COLO668 (cell line): ENCODE results near the gene NBL1.
A peak's percentile ranks its signal among the peaks of the same experiment; 100 is the strongest.

Experiments
- DNase-seq: peaks from one replicate; lab custom pipeline; 2025; ENCODE audit not compliant: unreplicated experiment; lab: John Stamatoyannopoulos, UW

The NBL1 gene, protein sequence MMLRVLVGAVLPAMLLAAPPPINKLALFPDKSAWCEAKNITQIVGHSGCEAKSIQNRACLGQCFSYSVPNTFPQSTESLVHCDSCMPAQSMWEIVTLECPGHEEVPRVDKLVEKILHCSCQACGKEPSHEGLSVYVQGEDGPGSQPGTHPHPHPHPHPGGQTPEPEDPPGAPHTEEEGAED

GRCh38 chr1:19643602-19644394, at the start of gene NBL1:
Gene NBL1, plus strand, starts transcription at chr1:19644311. Its CDS starts 10,720 bp downstream, at chr1:19655031.
- DNase-seq, result peak; percentile 86

- peak; percentile 71 for DNase-seq
Measured at GRCh38 chr1:19596065-19596713, 47.9 kb upstream of the NBL1 start.

GRCh38 chr1:19596714-19597495, 47.2 kb upstream of the NBL1 start:
- DNase-seq, result peak; percentile 99

DNA sequence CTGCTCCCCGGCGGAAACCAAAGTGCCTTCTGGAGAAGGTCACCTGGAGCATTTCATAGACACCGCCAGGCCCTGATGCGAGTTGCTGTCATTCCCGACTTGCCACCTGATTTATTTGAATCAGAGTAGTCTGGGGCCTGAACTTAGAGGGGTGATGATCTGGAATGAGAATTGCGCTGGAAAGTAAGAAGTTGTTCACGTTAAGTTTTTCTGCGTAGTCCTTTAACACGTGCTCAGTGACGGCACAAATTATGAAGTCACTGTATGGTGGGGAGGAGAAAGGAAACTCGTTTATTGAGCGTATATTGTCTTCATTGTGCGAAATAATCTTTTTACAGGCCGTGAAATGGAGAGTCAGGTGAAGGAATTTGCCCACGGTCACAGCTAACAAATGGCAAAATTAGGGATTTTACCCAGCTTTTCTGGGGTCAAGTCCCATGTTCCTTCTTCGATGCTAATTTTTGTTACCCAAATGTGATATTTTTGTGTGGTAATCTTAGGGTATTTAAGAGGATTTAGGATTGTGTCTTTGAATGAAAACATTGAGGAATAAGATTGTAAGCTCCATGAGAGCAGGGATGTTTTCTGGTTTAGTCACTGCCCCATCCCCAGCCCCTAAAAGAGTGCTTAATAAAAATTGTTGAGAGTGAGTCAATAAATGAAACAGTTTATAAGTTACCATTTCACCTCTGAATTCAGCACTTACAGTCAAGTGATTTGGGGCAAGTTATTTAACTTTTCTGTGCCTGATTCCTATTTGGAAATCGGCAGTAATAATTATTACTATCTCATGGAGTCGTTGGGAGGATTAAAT, 46.4 kb upstream of the NBL1 start:
- DNase-seq, result no peak

DNA sequence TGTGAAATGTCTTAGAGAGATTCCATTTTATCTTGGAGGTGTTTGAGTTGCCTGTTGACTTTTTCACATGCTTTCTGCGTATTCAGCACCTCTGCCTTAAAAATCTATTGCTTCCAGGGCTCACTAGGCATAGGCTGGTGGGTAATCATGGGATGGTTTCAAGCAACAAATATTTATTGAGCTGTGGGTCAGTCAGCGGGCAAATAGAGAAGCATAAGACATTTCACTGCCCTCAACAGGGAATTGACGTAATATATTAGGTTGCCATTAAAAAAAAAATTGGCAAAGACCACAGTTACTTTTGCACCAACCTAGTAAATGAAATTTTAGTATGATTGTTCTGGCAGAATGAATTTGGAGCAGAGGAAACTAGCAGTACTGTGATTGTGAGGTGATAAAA, 44.3 kb upstream of the NBL1 start:
- no peak for DNase-seq

DNA sequence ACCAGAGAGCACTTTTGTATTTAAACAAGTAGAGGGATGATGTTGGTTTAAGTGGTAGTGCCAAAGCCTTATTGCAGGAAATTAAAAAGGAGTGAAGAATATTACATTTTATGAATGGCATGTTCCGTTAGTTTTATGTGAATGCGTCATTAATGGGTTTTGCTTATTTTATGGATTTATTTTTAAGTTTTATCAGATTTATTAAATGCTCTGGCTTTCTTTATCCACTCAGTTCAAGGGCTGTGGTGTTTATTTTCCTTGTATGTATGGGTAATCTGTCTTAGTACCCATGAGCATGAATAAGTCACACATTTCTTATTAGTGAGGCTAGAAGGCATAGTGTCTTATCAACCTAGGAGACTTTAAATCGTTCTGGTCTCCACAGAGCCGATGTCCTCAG, 41.6 kb upstream of the NBL1 start:
- DNase-seq, result no peak

GRCh38 chr1:19605967-19606366, 38.1 kb upstream of the NBL1 start:
- no peak for DNase-seq

GRCh38 chr1:19606817-19607642, 37.1 kb upstream of the NBL1 start:
- DNase-seq, result no peak

DNA sequence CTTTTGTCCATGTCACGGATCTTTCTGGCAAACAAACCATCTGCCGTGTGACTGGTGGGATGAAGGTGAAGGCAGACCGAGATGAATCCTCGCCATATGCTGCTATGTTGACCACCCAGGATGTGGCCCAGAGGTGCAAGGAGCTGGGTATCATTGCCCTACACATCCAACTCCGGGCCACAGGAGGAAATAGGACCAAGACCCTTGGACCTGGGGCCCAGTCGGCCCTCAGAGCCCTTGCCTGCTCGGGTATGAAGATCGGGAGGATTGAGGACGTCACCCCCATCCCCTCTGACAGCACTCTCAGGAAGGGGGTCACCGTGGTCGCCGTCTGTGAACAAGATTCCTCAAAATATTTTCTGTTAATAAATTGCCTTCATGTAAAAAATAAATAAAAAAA, 35.9 kb upstream of the NBL1 start:
- no peak for DNase-seq

GRCh38 chr1:19610282-19610981, 33.7 kb upstream of the NBL1 start:
- DNase-seq, result no peak

- DNase-seq, result no peak
Measured at GRCh38 chr1:19612530-19612929, 31.6 kb upstream of the NBL1 start.

DNA sequence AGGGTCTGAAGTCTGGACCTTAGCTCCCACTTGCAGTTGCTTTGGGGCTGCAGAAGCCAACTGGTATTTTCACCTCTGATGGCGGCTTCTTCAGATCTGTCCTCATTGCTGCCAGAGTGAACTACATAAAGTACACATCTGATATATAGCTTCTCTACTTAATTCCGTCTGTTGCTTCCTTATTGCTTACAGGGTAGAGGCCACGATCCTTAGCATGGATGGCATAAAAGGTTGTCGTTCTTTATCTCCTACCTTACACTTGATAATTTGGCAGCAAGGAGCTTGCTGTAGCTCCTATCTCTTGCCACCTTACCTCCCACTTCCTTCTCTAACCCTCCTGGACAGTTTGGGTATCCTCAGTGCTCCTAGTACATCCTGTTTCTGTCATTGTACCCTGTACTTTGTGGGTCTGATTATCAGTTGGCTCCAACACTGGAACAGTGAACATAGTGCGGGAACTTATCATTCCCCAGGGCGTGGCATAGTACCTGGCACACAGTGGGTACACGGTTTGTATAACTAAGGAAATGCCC, 30.9 kb upstream of the NBL1 start:
- DNase-seq, result no peak

DNA sequence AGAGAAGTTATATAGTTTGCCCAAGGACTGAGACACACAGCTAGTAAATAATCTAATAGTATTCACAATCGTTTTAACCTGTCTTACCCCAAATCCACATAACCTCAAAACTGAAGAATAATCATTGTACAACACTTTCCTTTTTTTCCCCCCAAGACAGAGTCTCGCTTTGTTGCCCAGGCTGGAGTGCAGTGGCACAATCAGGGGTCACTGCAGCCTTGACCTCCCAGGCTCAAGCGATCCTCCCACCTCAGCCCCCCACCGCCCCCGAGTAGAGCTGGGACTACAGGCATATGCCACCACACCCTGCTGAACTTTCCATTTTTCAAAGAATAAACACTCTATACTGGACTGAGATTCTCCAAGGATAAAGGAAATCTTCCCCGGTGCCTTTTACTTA, 28.7 kb upstream of the NBL1 start:
- no peak for DNase-seq

DNA sequence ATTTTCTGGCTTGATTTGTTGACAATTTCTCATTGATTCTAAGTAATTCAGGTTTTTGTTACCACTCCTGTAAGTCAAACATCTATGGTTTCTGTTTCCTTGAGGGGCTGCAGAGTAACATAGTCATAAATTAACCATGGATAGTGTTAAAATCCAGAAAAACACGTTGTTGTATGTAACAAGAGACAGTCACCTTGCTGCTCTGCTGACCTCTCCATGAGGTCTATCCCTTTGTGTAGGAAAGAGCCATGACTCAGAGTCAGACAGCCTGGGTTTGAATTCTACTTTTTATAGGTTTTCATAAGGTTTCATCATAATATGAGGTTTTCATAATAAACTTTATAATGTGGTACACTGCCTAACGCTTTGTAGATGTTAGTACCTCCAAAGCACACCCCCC, 27.6 kb upstream of the NBL1 start:
- no peak for DNase-seq

- DNase-seq, result no peak
Measured at GRCh38 chr1:19617376-19617775, 26.7 kb upstream of the NBL1 start.

GRCh38 chr1:19618428-19618827, 25.7 kb upstream of the NBL1 start:
- DNase-seq, result no peak

DNA sequence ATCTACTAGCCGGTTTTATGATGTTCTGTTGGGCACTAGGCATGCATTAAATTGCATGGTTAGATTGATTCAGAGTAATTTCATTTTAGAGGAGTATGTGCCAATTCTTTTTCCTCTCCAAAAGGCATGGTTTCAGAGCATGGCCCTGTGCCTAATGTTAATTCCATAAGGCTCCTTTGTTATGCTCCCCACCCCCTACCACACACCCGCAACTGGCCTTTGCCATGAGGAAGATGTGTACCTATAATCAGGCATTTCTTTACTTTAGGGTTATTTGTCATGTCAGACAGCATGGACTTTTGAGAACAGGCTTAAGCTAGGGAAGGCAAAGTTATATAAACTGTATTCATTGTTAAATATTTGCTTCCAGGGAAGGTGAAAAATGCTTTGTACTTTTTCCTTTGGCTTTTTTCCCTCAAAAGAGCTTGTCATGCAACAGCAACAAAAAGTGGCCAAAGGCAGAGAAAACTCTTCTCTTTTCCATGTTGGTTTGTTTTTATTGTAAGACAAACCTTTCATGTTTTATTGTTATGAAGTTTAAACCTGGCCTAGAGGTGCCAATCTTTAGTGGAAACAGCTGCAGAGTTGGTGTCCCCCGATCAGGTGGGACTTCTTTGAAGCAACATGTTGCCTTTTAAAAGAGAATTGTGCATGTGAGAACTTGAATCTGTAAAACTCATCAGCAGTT, 24.3 kb upstream of the NBL1 start:
- no peak for DNase-seq

GRCh38 chr1:19620786-19621185, 23.3 kb upstream of the NBL1 start:
- DNase-seq, result no peak
